Mucosa of descending colon (tissue), 3 donors: ENCODE measurements around the gene USP10. TPM values are rescaled to one million over a fixed set of nuclear protein-coding genes. Genes with fewer than 3 reads are reported as not detected.

Experiments used
- ATAC-seq: fragments of 200-7000 bp; cut with Tn5 transposase; one replicate; pipeline ENCODE4 v1.9.1; 2020; ENCODE audit warnings: mild to moderate bottlenecking, moderate library complexity
- DNase-seq, 3 donors: peaks; one replicate each; pipeline ENCODE4 v3.0.0-alpha.2; 2020
- H3K36me3 ChIP-seq: fragments of 200-600 bp; one replicate; pipeline ENCODE4 v1.8.0; 2021; ENCODE audit warnings: low read depth, mild to moderate bottlenecking
- H3K4me1 ChIP-seq: fragments of 200-600 bp; one replicate; pipeline ENCODE4 v1.8.0; 2021; ENCODE audit warnings: low read depth, mild to moderate bottlenecking
- H3K4me3 ChIP-seq: fragments of 200-600 bp; one replicate; pipeline ENCODE4 v1.8.0; 2021; ENCODE audit warnings: mild to moderate bottlenecking
- H3K9me3 ChIP-seq: fragments of 200-600 bp; one replicate; pipeline ENCODE4 v1.8.0; 2021; ENCODE audit warnings: mild to moderate bottlenecking
- intact Hi-C, 2 donors: fragments of 100-400 bp; cut with DNase I in 1 of 2; cut with micrococcal nuclease in 1 of 2; formaldehyde crosslinking; loops; one replicate each; pipeline versions ENCODE4 v1.11.0 to v1.11.1; 2022; cut with DNase I, micrococcal nuclease
- total RNA-seq, 3 donors: library from RNA; stranded (reverse); fragmentation: NEBNext Ultra II Directional in 2 of 3; extraction: Animal tissue kit (Norgen Biotek cat#: 25700) in 2 of 3; gene quantifications; one replicate each; pipeline versions ENCODE4 v1.2.1 to v1.2.4, GENCODE V29; 2021 to 2023
- TF ChIP-seq, protein P1 (sequence below): fragments of 200-600 bp; IDR thresholded peaks from one replicate; pipeline ENCODE4 v1.8.0; 2022; ENCODE audit warnings: antibody characterized with exemption, mild to moderate bottlenecking
- donor health status: DM: no; HTN: no; CAD: no; lungs with moderate emphysema.
- donor health status: DM: no; HTN: no; CAD: no.
- donor health status: DM: no; HTN: yes; CAD: no.

The USP10 gene
- total RNA-seq, 3 donors from 2014 or later, result 65.1 to 76.9 (median 72.4) TPM

DNA sequence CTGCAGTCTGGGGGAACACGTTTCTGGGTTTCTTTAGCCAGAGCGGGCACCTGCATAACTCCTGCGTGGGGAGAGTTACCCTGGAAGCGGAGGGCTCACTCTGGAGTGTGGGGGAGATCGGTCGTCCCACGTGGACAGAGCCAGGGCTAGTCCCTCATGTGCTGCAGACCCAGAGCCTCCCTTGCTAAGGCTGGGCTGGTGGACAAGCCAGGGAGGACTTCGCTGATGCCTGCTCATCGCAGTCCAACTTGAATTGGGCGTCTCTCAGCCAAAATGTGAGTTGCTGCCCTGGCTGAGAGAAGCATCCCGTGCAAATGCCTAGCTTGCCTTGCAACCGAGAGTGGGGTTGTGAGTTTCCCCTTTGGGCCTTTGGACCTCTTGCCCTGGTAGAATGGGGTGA is 121.0 kb downstream of the USP10 start:
- H3K36me3 ChIP-seq, result no peaks in the 10 kb centered on the region
- intact Hi-C loops, result no loop called here
- peaks cover 13% of the 10 kb centered on the region for H3K4me1 ChIP-seq
- peak in 1 of 3 donors; percentile 23 for DNase-seq
- H3K4me3 ChIP-seq, result peak overlapping the region; percentile 3
- no peak for ATAC-seq
- TF ChIP-seq, protein P1, sequence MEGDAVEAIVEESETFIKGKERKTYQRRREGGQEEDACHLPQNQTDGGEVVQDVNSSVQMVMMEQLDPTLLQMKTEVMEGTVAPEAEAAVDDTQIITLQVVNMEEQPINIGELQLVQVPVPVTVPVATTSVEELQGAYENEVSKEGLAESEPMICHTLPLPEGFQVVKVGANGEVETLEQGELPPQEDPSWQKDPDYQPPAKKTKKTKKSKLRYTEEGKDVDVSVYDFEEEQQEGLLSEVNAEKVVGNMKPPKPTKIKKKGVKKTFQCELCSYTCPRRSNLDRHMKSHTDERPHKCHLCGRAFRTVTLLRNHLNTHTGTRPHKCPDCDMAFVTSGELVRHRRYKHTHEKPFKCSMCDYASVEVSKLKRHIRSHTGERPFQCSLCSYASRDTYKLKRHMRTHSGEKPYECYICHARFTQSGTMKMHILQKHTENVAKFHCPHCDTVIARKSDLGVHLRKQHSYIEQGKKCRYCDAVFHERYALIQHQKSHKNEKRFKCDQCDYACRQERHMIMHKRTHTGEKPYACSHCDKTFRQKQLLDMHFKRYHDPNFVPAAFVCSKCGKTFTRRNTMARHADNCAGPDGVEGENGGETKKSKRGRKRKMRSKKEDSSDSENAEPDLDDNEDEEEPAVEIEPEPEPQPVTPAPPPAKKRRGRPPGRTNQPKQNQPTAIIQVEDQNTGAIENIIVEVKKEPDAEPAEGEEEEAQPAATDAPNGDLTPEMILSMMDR, result no peak
- H3K9me3 ChIP-seq, result no peaks in the 10 kb centered on the region

- Histone ChIP-seq H3K9me3 (no peaks in the 10 kb centered on the region), H3K4me1 (peaks cover 13% of the 10 kb centered on the region), H3K4me3 (peak overlapping the region; percentile 3), H3K36me3 (no peaks in the 10 kb centered on the region)
- TF ChIP-seq, protein P1, result no peak
- ATAC-seq (no peak), DNase-seq (peak in 1 of 3 donors; percentile 16)
- intact Hi-C loops, result no loop called here
Observed at GRCh38 chr16:84821179-84821578, 121.4 kb downstream of the USP10 start.

DNA sequence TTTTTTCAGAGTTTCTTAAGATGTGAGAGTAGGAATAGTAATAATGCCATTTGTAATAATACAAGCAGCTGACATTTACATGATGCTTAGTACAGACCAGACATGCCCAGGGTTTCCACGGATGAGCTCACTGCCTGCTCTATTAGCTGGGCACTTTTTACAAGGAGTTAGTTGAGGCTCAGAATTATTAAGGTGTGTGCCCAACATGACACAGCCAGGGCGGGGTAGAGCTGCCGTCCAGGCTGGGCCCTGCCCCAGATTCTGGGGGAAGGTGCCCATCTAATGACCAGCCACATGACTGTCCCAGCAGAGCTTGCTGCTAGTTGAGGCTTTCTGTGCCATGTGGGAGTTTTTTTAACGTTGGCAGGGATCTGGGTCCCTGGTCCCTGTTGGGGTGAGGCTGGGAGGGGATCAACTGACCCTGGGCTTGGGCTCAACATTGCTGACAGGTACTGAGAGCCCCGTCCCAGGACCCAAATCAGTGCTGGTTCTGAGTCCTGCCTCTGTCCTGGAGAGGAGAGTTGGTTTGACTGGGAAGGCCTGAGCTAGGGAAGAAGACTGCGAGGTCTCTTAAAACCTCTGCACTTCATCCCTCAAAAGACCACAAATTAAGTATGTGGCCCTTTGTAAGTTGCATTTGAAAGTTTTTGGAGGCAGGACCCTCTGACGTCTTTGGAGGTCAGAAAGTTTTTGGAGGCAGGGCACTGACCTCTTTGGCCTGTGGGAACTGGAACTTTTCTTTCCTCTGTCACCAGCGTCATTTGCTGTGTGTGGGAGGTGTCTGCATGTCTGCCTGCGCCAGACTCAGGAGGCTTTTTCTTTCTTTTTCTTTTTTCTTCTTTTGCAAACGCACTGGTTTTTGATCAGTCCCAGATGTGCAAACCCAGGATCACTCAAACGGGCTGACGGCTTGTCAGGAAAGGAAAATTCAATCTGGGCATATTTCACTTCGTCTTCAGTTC is 122.2 kb downstream of the USP10 start:
- H3K4me1 ChIP-seq, result peaks cover 13% of the 10 kb centered on the region
- intact Hi-C loops, result no loop called here
- H3K4me3 ChIP-seq, result no peak overlapping the region
- no peaks in the 10 kb centered on the region for H3K9me3 ChIP-seq
- TF ChIP-seq, protein P1, result no peak
- DNase-seq, result peak in 1 of 3 donors; percentile 20
- H3K36me3 ChIP-seq, result no peaks in the 10 kb centered on the region
- ATAC-seq, result no peak

DNA sequence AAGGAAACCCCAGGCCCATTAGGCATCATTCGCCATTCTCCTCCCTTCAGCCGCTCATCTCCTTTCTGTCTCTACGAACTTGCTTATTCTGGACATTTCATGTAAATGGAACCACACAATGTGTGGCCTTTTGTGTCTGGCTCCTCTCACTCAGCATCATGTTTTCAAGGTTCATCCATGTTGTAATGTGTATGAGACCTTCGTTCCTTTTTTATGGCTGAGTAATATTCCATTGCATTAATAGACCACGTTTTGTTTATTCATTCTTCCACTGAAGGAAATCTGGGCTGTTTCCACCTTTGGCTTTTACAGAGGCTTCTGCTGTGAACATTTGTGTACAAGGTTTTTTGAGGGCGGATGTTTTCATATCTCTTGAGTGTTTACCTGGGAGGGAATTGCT is 123.2 kb downstream of the USP10 start:
- DNase-seq (no peak), ATAC-seq (no peak)
- no peak overlapping the region for H3K4me3 ChIP-seq
- intact Hi-C loops, result no loop called here
- H3K4me1 ChIP-seq, result peaks cover 13% of the 10 kb centered on the region
- TF ChIP-seq, protein P1, result no peak
- no peaks in the 10 kb centered on the region for H3K9me3 ChIP-seq
- H3K36me3 ChIP-seq, result no peaks in the 10 kb centered on the region

DNA sequence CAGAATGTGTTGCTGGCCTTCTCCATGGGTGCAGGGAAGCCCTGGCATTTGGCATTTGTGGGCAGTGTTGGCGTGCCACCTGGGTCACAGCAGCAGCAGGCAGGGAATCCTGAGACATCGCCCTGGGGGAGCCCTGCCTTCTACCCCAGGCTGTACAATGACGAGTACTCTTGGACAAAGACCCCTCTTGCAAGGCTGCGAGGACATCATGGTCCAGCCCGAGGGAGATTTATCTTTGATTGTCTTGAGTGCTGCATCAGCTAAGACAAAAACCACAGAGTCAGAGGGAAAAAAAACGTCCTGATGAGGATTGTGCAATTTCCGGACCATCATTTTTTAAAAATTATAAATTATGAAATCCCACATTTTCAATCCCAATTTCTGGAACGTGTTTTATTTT is 123.7 kb downstream of the USP10 start:
- Histone ChIP-seq H3K4me3 (no peak overlapping the region), H3K36me3 (no peaks in the 10 kb centered on the region), H3K9me3 (no peaks in the 10 kb centered on the region), H3K4me1 (peaks cover 13% of the 10 kb centered on the region)
- DNase-seq, result no peak
- no peak for ATAC-seq
- TF ChIP-seq, protein P1, result no peak
- intact Hi-C loops, result no loop called here
